CD4-positive, alpha-beta T cell treated with Interleukin-12 subunit alpha and Interleukin-12 subunit beta, for 1 hour (primary cell): Measurements from ENCODE around the gene GPR158.
"Not testable (repeated sequence)": the region's sequence is repeated elsewhere in the genome, so short reads cannot be mapped to it uniquely, and the experiment has no call there.

Experiments
- DNase-seq: peaks from one replicate; pipeline ENCODE4 v3.0.0-alpha.2; 2020

The GPR158 gene

GRCh38 chr10:25174461-25175230 lies at the start of gene GPR158:
TSS of gene GPR158 (plus strand) at chr10:25175001. CDS start at chr10:25175421, 420 bp downstream.
- peak; percentile 32 for DNase-seq

- DNase-seq = no peak
Observed at GRCh38 chr10:25125201-25125611, 49.6 kb upstream of the GPR158 start.

GRCh38 chr10:25129592-25129991 lies 45.2 kb upstream of the GPR158 start:
- DNase-seq = no peak

GRCh38 chr10:25130906-25131305 lies 43.9 kb upstream of the GPR158 start:
- DNase-seq = no peak

GRCh38 chr10:25142116-25142864 lies 32.5 kb upstream of the GPR158 start:
- DNase-seq = no peak

GRCh38 chr10:25157650-25158049 lies 17.2 kb upstream of the GPR158 start:
- no peak for DNase-seq

GRCh38 chr10:25159591-25159990 lies 15.2 kb upstream of the GPR158 start:
- DNase-seq = no peak

GRCh38 chr10:25162391-25162790 lies 12.4 kb upstream of the GPR158 start:
- DNase-seq = no peak

GRCh38 chr10:25163464-25163863 lies 11.3 kb upstream of the GPR158 start:
- not testable (repeated sequence) for DNase-seq

- no peak for DNase-seq
Observed at GRCh38 chr10:25169740-25170139, 5.1 kb upstream of the GPR158 start.

GRCh38 chr10:25170627-25171026 lies 4.2 kb upstream of the GPR158 start:
- DNase-seq = no peak

GRCh38 chr10:25175527-25176420 lies 973 bp downstream of the GPR158 start:
- no peak for DNase-seq

GRCh38 chr10:25176421-25176968 lies 1.7 kb downstream of the GPR158 start:
- no peak for DNase-seq

GRCh38 chr10:25177093-25177753 lies 2.4 kb downstream of the GPR158 start:
- DNase-seq = no peak

GRCh38 chr10:25177754-25178135 lies 2.9 kb downstream of the GPR158 start:
- DNase-seq = no peak

- DNase-seq = no peak
Observed at GRCh38 chr10:25178411-25178810, 3.6 kb downstream of the GPR158 start.

- DNase-seq = no peak
Observed at GRCh38 chr10:25180801-25181200, 6.0 kb downstream of the GPR158 start.

- DNase-seq = no peak
Observed at GRCh38 chr10:25182636-25183035, 7.8 kb downstream of the GPR158 start.

- DNase-seq = no peak
Observed at GRCh38 chr10:25191162-25191895, 16.5 kb downstream of the GPR158 start.

- no peak for DNase-seq
Observed at GRCh38 chr10:25198151-25198550, 23.4 kb downstream of the GPR158 start.

GRCh38 chr10:25206693-25207414 lies 32.1 kb downstream of the GPR158 start:
- no peak for DNase-seq
